Measurements from ENCODE around the gene EPB41L3. TPM values are rescaled to one million over a fixed set of nuclear protein-coding genes. Genes with fewer than 3 reads are reported as not detected.

Gene EPB41L3
- total RNA-seq, 2 donors from 2014 or later: 25.0 to 182 TPM

GRCh38 chr18:5537860-5538259, 5.9 kb downstream of the EPB41L3 start:
- H3K27ac ChIP-seq: no peak overlapping the region
- H3K4me3 ChIP-seq: no peak overlapping the region
- H3K36me3 ChIP-seq: no peaks in the 10 kb centered on the region
- no peaks in the 10 kb centered on the region for H3K27me3 ChIP-seq (replicated peaks; ENCODE audit: insufficient read depth)
- H3K4me1 ChIP-seq (replicated peaks): no peaks in the 10 kb centered on the region
- no peaks in the 10 kb centered on the region for H3K9me3 ChIP-seq
- WGBS: 84% methylated on average over 2 of the region's 2 CpGs
- no peak for DNase-seq (ENCODE audit: low spot score)
- intact Hi-C loops (cut with DNase I): no loop called here
- TF ChIP-seq POLR2A (IDR thresholded peaks at IDR 0.05): no peak
- TF ChIP-seq POLR2AphosphoS5 (IDR thresholded peaks at IDR 0.05): no peak
- TF ChIP-seq CTCF (IDR thresholded peaks at IDR 0.05): no peak

- no peak overlapping the region for H3K27ac ChIP-seq
- DNase-seq (ENCODE audit: low spot score): no peak
- no peaks in the 10 kb centered on the region for H3K27me3 ChIP-seq (replicated peaks; ENCODE audit: insufficient read depth)
- intact Hi-C loops (cut with DNase I): no loop called here
- H3K9me3 ChIP-seq: no peaks in the 10 kb centered on the region
- H3K4me3 ChIP-seq: no peak overlapping the region
- 95% methylated on average over 5 of the region's 5 CpGs for WGBS
- TF ChIP-seq CTCF (IDR thresholded peaks at IDR 0.05) (no peak), POLR2AphosphoS5 (IDR thresholded peaks at IDR 0.05) (no peak)
- H3K36me3 ChIP-seq: no peaks in the 10 kb centered on the region
- no peaks in the 10 kb centered on the region for H3K4me1 ChIP-seq (replicated peaks)
These were observed 9.0 kb downstream of the EPB41L3 start for GRCh38 chr18:5534845-5535244.

- Histone ChIP-seq H3K9me3 (no peaks in the 10 kb centered on the region), H3K4me3 (no peak overlapping the region), H3K36me3 (no peaks in the 10 kb centered on the region), H3K4me1 (replicated peaks) (no peaks in the 10 kb centered on the region), H3K27me3 (replicated peaks; ENCODE audit: insufficient read depth) (no peaks in the 10 kb centered on the region), H3K27ac (no peak overlapping the region)
- TF ChIP-seq POLR2A (IDR thresholded peaks at IDR 0.05): no peak
- intact Hi-C loops (cut with DNase I): no loop called here
- no peak for DNase-seq (ENCODE audit: low spot score)
- 20% methylated on average over 3 of the region's 3 CpGs for WGBS
These were observed 11.7 kb downstream of the EPB41L3 start for GRCh38 chr18:5532066-5532465.

GRCh38 chr18:5530629-5531178, 13.1 kb downstream of the EPB41L3 start:
- Histone ChIP-seq H3K4me3 (no peak overlapping the region), H3K27me3 (replicated peaks; ENCODE audit: insufficient read depth) (no peaks in the 10 kb centered on the region), H3K9me3 (no peaks in the 10 kb centered on the region), H3K36me3 (no peaks in the 10 kb centered on the region), H3K4me1 (replicated peaks) (no peaks in the 10 kb centered on the region), H3K27ac (no peak overlapping the region)
- intact Hi-C loops (cut with DNase I): no loop called here
- WGBS: 82% methylated on average over 8 of the region's 8 CpGs
- TF ChIP-seq POLR2A (IDR thresholded peaks at IDR 0.05) (no peak), CTCF (IDR thresholded peaks at IDR 0.05) (no peak), POLR2AphosphoS5 (IDR thresholded peaks at IDR 0.05) (no peak)
- DNase-seq (ENCODE audit: low spot score): no peak

GRCh38 chr18:5529471-5529870, 14.3 kb downstream of the EPB41L3 start:
- H3K9me3 ChIP-seq: no peaks in the 10 kb centered on the region
- TF ChIP-seq POLR2A (IDR thresholded peaks at IDR 0.05) (no peak), CTCF (IDR thresholded peaks at IDR 0.05) (no peak), POLR2AphosphoS5 (IDR thresholded peaks at IDR 0.05) (no peak)
- WGBS: 97% methylated on average over 3 of the region's 3 CpGs
- no peaks in the 10 kb centered on the region for H3K27me3 ChIP-seq (replicated peaks; ENCODE audit: insufficient read depth)
- H3K4me3 ChIP-seq: no peak overlapping the region
- no peak for DNase-seq (ENCODE audit: low spot score)
- intact Hi-C loops (cut with DNase I): no loop called here
- no peaks in the 10 kb centered on the region for H3K4me1 ChIP-seq (replicated peaks)
- no peaks in the 10 kb centered on the region for H3K36me3 ChIP-seq
- H3K27ac ChIP-seq: no peak overlapping the region

Measured in prostate gland (tissue), 2 donors.